HEK293 (cell line): ENCODE data around the gene RIPK4.

Experiments
- CTCF ChIP-seq: fragments of 450-650 bp; formaldehyde crosslinking; IDR thresholded peaks from 2 replicates; pipeline ENCODE4 v1.5.1; 2016; ENCODE audit warnings: missing biosample characterization, missing genetic modification characterization
- REST ChIP-seq: fragments of 450-650 bp; formaldehyde crosslinking; IDR thresholded peaks from 2 replicates; pipeline ENCODE4 v1.5.1; 2016; ENCODE audit warnings: missing biosample characterization, missing genetic modification characterization
- SP2 ChIP-seq: fragments of 450-650 bp; formaldehyde crosslinking; IDR thresholded peaks from 2 replicates; pipeline ENCODE4 v1.5.1; 2016; ENCODE audit warnings: missing biosample characterization, missing genetic modification characterization
- ZBTB21 ChIP-seq: fragments of 450-650 bp; formaldehyde crosslinking; IDR thresholded peaks from 2 replicates; pipeline ENCODE4 v1.5.1; 2017; ENCODE audit warnings: missing biosample characterization, missing genetic modification characterization
- ZNF513 ChIP-seq: fragments of 450-650 bp; IDR thresholded peaks from 2 replicates; pipeline ENCODE4 v1.5.1; 2018; ENCODE audit warnings: missing biosample characterization, missing genetic modification characterization
- ZNF645 ChIP-seq: fragments of 450-650 bp; formaldehyde crosslinking; IDR thresholded peaks from 2 replicates; pipeline ENCODE4; 2016; ENCODE audit warnings: missing biosample characterization, missing genetic modification characterization
- ZSCAN5A ChIP-seq: fragments of 450-650 bp; formaldehyde crosslinking; IDR thresholded peaks from 2 replicates; pipeline ENCODE4 v1.5.1; 2016; ENCODE audit warnings: missing biosample characterization, missing genetic modification characterization

- TF ChIP-seq CTCF (tag by site-specific recombination) (no peak), ZNF645 (tag by site-specific recombination) (no peak), SP2 (tag by site-specific recombination) (no peak), ZSCAN5A (tag by site-specific recombination) (no peak), ZNF513 (tag by site-specific recombination) (no peak), REST (tag by site-specific recombination) (no peak), ZBTB21 (no peak)
Measured at GRCh38 chr21:41802684-41803083, 35.8 kb upstream of the RIPK4 start.
